ENCODE measurements around the gene ASPDH. TPM values are rescaled to one million over a fixed set of nuclear protein-coding genes. Genes with fewer than 3 reads are reported as not detected.
A peak's percentile ranks its signal among the peaks of the same experiment; 100 is the strongest.

The ASPDH gene
- total RNA-seq, 1 experiment from 2014 or later: not detected

DNA sequence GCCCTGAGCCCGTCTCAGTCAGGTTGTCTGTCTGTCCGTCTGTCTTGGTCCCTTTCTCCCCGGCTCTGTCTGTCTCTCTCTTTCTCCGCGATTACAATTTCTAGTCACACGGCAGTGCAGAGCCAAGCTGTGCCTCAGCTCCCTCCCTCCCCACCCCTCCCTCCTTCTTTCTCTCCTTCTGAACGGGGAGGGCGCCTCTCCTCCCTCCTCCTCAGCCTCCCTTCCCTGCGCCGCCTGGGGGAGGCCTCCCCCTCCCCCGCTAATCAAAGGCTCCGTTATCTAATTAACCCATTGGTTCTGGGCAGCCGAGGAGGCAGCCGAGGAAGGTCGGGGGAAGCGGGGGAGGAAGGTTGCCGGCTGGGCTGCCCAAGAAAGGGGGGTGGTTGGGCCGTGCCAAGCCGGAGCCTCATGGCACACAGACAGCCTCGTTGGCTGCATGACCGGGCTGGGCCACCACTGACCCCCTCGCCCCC lies 38.0 kb upstream of the ASPDH start:
- BruUV-seq (replicated peaks): no TSS peak
- no peaks in the 10 kb centered on the region for H3K36me3 ChIP-seq (ENCODE audit: control insufficient read depth, insufficient read depth, low read length)
- no peaks in the 10 kb centered on the region for H3K27me3 ChIP-seq (ENCODE audit: control insufficient read depth, insufficient read depth, low read length)
- TF ChIP-seq, protein P1, sequence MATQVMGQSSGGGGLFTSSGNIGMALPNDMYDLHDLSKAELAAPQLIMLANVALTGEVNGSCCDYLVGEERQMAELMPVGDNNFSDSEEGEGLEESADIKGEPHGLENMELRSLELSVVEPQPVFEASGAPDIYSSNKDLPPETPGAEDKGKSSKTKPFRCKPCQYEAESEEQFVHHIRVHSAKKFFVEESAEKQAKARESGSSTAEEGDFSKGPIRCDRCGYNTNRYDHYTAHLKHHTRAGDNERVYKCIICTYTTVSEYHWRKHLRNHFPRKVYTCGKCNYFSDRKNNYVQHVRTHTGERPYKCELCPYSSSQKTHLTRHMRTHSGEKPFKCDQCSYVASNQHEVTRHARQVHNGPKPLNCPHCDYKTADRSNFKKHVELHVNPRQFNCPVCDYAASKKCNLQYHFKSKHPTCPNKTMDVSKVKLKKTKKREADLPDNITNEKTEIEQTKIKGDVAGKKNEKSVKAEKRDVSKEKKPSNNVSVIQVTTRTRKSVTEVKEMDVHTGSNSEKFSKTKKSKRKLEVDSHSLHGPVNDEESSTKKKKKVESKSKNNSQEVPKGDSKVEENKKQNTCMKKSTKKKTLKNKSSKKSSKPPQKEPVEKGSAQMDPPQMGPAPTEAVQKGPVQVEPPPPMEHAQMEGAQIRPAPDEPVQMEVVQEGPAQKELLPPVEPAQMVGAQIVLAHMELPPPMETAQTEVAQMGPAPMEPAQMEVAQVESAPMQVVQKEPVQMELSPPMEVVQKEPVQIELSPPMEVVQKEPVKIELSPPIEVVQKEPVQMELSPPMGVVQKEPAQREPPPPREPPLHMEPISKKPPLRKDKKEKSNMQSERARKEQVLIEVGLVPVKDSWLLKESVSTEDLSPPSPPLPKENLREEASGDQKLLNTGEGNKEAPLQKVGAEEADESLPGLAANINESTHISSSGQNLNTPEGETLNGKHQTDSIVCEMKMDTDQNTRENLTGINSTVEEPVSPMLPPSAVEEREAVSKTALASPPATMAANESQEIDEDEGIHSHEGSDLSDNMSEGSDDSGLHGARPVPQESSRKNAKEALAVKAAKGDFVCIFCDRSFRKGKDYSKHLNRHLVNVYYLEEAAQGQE (IDR thresholded peaks at IDR 0.05; ENCODE audit: insufficient read depth in 1 of 2, low read depth in 2 of 2, low read length in 1 of 2): no peak
- TF ChIP-seq POLR2AphosphoS5 (IDR thresholded peaks at IDR 0.05; ENCODE audit: low read depth, low read length) (no peak), SIN3A (IDR thresholded peaks at IDR 0.05; ENCODE audit: borderline replicate concordance, insufficient read depth, low read depth, low read length) (no peak), TCF7L2 (IDR thresholded peaks at IDR 0.05; ENCODE audit: low read depth, low read length) (no peak)
- TF ChIP-seq, protein P2, sequence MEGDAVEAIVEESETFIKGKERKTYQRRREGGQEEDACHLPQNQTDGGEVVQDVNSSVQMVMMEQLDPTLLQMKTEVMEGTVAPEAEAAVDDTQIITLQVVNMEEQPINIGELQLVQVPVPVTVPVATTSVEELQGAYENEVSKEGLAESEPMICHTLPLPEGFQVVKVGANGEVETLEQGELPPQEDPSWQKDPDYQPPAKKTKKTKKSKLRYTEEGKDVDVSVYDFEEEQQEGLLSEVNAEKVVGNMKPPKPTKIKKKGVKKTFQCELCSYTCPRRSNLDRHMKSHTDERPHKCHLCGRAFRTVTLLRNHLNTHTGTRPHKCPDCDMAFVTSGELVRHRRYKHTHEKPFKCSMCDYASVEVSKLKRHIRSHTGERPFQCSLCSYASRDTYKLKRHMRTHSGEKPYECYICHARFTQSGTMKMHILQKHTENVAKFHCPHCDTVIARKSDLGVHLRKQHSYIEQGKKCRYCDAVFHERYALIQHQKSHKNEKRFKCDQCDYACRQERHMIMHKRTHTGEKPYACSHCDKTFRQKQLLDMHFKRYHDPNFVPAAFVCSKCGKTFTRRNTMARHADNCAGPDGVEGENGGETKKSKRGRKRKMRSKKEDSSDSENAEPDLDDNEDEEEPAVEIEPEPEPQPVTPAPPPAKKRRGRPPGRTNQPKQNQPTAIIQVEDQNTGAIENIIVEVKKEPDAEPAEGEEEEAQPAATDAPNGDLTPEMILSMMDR (IDR thresholded peaks at IDR 0.05): no peak
- H3K4me3 ChIP-seq (ENCODE audit: low read depth in 2 of 2, low read length in 2 of 2): no peak overlapping the region
- H3K27ac ChIP-seq (ENCODE audit: low read length): no peak overlapping the region
- intact Hi-C loops (cut with micrococcal nuclease; ENCODE audit: unreplicated experiment): no loop called here
- DNase-seq (ENCODE audit: low read depth, low spot score): no peak
- in situ Hi-C loops (cut with HindIII; ENCODE audit: low pct_unique_long_range_greater_than_20kb, low sequenced_read_pairs): no loop called here
- CTCF ChIA-PET: interaction anchor here (0.5 kb wide), 1 partner anchor 90 kb away, joined by 5 read pairs; no protein-coding TSS in a partner anchor
- 0 out of 2 replicates have a peak, but pooled peaks have one; percentile 19 for ATAC-seq
- no peaks in the 10 kb centered on the region for H3K9me3 ChIP-seq (ENCODE audit: control insufficient read depth, insufficient read depth, low read depth, low read length)
- POLR2A ChIA-PET: no interaction called here
- H3K4me1 ChIP-seq (ENCODE audit: control insufficient read depth, insufficient read depth, low read length): no peaks in the 10 kb centered on the region

DNA sequence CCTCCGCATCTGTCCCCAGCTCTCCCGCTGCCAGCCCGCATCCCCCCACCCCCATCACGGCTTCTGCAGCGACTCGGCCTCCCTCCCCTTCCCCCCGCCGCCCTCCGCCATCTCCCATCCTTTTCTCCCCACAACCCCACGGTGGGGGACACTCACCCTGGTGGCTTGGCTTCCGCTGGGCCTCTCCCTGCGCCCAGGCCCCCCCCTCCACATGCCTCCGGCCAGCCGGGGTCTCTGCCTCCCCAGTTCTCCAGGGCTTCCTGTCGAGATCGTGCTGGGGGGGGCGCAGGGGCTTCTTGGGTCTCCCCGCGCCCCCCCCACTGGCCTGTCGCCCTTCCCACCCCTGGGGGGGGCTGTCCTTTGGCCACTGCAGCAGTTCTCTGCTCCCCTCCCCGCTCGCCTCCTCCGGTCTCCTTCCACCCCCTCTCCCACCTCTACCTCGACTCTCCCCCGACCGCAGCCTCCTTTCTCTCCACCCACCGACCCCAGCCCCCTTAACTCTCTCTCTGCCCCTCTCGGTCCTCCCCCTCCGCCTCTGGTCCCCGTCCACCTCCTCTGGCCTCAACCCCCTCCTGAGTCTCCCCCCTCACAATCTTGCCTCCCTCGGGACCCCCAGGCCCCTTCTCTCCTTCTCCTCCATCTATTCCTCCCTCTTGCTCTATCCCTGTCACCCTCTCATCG lies 37.5 kb upstream of the ASPDH start:
- CTCF ChIA-PET: interaction anchor here (0.5 kb wide), 1 partner anchor 90 kb away, joined by 5 read pairs; no protein-coding TSS in a partner anchor

More for the DNA sequence above, 37.5 kb upstream of the ASPDH start:
- intact Hi-C loops (cut with micrococcal nuclease; ENCODE audit: unreplicated experiment) (no loop called here), in situ Hi-C loops (cut with HindIII; ENCODE audit: low pct_unique_long_range_greater_than_20kb, low sequenced_read_pairs) (no loop called here)
- H3K4me3 ChIP-seq (ENCODE audit: low read depth in 2 of 2, low read length in 2 of 2): no peak overlapping the region
- H3K27ac ChIP-seq (ENCODE audit: low read length): no peak overlapping the region
- POLR2A ChIA-PET: no interaction called here
- no peak for DNase-seq (ENCODE audit: low read depth, low spot score)
- no peak for ATAC-seq
- no peaks in the 10 kb centered on the region for H3K9me3 ChIP-seq (ENCODE audit: control insufficient read depth, insufficient read depth, low read depth, low read length)
- BruUV-seq (replicated peaks): no TSS peak
- TF ChIP-seq, protein P1 (IDR thresholded peaks at IDR 0.05; ENCODE audit: insufficient read depth in 1 of 2, low read depth in 2 of 2, low read length in 1 of 2): no peak
- TF ChIP-seq SIN3A (IDR thresholded peaks at IDR 0.05; ENCODE audit: borderline replicate concordance, insufficient read depth, low read depth, low read length) (no peak), TCF7L2 (IDR thresholded peaks at IDR 0.05; ENCODE audit: low read depth, low read length) (no peak), POLR2AphosphoS5 (IDR thresholded peaks at IDR 0.05; ENCODE audit: low read depth, low read length) (no peak)
- TF ChIP-seq, protein P2 (IDR thresholded peaks at IDR 0.05): no peak
- no peaks in the 10 kb centered on the region for H3K27me3 ChIP-seq (ENCODE audit: control insufficient read depth, insufficient read depth, low read length)
- H3K36me3 ChIP-seq (ENCODE audit: control insufficient read depth, insufficient read depth, low read length): no peaks in the 10 kb centered on the region
- H3K4me1 ChIP-seq (ENCODE audit: control insufficient read depth, insufficient read depth, low read length): no peaks in the 10 kb centered on the region

Data from Panc1 (cell line).